Choroid plexus epithelial cell (primary cell): ENCODE results near the gene PRKAA2.

Experiments
- DNase-seq: peaks from one replicate; pipeline ENCODE4 v3.0.0-alpha.2; 2010; ENCODE audit warnings: low read depth
- H3K4me3 ChIP-seq: 2 replicates; pipeline ENCODE4 v1.5.1; 2011; ENCODE audit warnings: low read depth, mild to moderate bottlenecking, control low read depth, low read length, moderate library complexity
- TF ChIP-seq, protein P1 (sequence below): conservative IDR thresholded peaks from 2 replicates; pipeline ENCODE4 v1.5.1; 2011; ENCODE audit warnings: low read depth, mild to moderate bottlenecking, control low read depth, inconsistent platforms, low read length, moderate library complexity

The PRKAA2 gene

DNA sequence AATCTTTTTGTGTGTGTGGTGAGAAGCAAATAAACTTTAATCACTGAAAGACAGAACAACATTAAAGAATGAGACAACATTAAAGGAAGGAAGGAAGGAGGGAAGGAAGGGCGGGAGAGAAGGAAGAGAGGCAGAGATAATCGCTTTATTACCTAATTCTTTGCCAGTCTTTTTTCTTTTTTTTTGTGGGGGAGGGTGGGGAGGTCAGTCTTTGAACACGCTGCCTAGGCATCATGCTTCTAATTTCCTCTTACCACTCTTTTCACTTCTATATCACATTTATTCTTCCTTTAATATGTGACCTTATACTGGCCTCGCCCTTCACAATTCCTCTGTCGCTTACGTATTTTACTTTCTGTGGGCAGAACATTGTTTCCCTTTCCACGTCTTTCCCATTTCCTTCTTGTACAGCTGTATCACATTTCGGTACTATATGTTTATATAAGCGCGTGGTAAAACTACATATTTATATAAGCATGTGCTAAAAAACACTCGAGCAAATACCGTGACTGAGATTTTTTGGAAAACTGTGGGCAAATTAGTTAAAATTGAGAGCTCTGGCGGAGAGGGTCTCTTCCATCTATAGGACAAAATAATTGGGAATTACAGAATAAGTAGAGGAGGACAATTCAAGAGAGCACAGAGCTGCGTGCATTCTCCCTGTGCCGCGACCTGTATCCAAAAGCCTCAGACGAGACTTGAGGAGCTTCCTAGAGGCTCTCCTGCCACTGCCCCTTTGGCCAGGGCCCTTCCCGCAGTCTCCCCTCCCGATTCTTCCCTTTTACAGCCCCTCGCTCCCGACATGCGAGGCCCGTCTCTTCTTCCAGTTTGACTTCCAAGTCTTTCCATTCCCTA lies 823 bp upstream of the PRKAA2 start:
- peak; percentile 45 for DNase-seq
- peak overlapping the region; percentile 70 for H3K4me3 ChIP-seq
- TF ChIP-seq, protein P1, sequence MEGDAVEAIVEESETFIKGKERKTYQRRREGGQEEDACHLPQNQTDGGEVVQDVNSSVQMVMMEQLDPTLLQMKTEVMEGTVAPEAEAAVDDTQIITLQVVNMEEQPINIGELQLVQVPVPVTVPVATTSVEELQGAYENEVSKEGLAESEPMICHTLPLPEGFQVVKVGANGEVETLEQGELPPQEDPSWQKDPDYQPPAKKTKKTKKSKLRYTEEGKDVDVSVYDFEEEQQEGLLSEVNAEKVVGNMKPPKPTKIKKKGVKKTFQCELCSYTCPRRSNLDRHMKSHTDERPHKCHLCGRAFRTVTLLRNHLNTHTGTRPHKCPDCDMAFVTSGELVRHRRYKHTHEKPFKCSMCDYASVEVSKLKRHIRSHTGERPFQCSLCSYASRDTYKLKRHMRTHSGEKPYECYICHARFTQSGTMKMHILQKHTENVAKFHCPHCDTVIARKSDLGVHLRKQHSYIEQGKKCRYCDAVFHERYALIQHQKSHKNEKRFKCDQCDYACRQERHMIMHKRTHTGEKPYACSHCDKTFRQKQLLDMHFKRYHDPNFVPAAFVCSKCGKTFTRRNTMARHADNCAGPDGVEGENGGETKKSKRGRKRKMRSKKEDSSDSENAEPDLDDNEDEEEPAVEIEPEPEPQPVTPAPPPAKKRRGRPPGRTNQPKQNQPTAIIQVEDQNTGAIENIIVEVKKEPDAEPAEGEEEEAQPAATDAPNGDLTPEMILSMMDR, result no peak

DNA sequence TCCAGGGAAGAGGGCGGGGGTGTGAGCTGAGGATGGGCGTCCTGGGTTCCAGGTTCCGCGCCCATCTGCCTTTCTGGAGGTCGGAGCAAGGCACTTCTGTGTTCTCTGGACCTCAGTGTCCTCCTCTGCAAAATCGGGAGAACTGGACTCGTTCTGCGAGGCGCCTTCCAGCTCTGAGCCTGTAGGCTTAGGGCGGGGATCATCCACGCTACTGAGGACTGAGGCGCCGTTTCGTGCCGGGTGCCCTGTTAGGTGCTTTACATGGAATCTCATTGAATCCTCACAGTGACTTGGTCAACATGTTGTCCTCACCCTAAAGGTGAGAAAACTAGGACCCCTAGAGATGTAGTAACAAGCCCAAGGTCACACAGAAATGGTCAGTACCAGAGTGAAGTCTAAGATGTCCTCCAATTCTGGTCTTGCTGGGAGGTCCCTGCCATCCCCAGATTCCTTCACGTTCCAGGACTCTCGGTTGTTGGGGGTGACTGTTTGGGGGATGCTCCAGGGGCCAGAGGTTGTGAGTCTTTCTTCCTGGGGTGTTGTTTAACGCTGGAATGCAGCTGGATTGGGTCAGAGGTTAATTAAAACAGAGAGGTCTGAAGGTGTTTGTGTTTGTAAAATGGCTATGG lies 677 bp downstream of the PRKAA2 start:
- TF ChIP-seq, protein P1, result no peak
- DNase-seq, result no peak
- H3K4me3 ChIP-seq, result peak overlapping the region; percentile 70

DNA sequence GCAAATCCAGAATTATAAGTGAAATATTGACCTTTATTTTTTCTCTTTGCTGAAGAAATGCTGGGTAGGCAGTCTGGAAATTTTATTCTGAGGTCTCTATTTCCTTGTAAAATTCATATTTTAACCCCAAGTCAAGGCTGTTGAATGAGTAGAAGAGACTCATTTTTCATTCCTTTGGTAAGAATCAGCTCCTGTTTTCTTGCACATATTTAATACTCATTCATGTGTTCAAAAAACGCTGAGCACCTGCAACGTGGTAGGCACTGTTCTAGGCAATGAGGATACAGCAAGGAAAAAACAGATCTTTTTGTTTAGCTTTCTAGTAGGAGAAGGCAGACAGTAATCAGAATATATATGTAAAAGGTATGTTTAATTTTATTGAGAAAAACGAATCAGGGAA lies 1.5 kb downstream of the PRKAA2 start:
- H3K4me3 ChIP-seq, result no peak overlapping the region
- TF ChIP-seq, protein P1, result no peak
- no peak for DNase-seq

DNA sequence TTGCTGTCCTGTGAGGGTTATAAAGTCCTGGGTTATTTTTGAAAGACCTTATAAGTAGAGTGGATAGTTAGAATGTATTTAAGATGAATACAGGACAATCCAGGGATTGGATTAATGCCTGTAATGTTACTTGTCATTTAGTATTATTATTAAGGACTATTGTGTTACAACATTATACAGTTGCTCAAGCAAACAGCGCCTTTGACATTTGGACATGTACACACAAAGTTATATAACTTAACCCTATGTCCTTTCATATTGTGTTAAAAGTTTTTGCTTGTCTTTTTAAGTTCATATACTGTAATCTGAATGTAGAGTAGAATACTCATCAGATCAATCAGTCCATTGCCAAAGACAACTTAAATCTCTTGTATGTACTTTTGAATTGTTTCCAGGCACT lies 2.0 kb downstream of the PRKAA2 start:
- H3K4me3 ChIP-seq, result no peak overlapping the region
- TF ChIP-seq, protein P1, result no peak
- no peak for DNase-seq

DNA sequence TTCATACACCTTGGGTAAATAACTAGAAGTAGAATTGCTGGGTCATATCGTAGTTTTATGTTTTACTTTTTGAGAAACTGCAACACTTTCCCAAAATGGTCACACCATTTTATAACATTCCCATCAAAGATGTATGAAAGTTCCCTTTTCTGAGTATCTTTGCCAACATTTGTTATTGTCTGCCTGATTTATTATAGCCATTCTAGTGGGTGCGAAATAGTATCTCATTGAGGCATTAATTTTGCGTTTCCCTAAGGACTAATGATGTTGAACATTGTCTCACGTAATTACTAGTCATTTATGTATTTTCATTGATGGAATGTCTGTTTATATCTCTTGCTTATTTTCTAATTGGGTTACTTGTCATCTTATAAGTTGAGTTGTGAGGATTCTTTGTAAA lies 3.4 kb downstream of the PRKAA2 start:
- TF ChIP-seq, protein P1, result no peak
- DNase-seq, result no peak
- no peak overlapping the region for H3K4me3 ChIP-seq

DNA sequence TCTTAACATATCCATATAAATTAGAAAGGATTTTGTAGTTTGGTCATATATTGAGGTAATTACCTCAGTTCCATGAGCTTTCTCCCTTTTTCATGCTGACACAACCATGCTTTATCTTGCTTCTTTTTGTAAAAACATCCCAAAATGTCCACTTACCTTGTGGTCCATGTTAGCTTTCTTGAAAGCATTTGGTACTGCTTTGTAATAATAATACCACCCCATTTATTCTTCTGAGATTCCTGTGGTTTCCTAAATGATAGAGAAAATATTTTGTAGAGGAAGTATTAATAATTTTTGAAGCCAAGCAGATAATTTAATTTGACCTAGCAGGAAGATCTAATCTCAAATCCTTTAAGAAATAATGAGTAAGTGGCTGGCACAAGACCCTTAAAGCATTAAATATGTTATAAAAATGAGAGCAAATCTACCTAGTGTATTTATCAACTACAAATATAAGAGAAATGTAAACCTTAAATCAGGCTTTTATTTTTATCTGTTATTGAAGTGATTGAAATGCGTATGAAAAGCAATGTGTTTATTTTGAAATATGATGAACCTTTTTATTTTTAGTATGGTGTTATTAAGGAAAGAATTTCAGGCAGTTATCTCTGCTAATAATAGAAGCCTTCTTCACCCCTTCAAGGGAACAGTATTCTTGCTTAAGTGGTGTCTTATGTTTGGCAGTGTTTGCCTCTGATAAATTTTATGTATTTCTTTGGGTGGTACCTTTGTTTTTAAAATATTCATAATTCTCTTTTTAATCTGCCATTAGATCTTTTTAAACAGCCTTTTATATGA lies 9.2 kb downstream of the PRKAA2 start:
- DNase-seq, result peak; percentile 19
- TF ChIP-seq, protein P1, result no peak
- no peak overlapping the region for H3K4me3 ChIP-seq
